HG03095 (cell line): ENCODE measurements around the gene CLDN1.
"Not testable (repeated sequence)": the region's sequence is repeated elsewhere in the genome, so short reads cannot be mapped to it uniquely, and the experiment has no call there.

Source experiments
- ATAC-seq: cut with Tn5 transposase; IDR thresholded peaks from one replicate; pipeline ENCODE4 v1.9.1; 2021; ENCODE audit warnings: moderate library complexity; ENCODE audit not compliant: unreplicated experiment

Gene CLDN1

DNA sequence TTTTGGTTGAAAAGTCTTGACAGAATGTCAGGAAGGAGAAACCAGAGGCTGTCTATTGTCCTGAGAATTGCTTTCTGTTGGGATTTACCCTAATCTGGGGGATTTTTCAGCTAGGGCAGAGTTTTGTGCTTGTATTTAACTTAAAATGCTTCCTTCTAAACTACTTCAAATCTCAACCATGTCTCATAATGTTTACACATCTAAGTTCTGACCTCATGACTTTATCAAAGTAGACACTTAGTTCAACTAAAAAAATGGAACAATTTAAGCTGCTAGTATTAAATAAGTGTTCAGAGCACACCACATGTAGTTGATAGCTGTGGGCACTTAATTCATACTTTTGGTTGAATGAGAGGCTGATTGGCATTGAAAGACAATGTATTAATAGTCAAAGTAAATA is 28.2 kb downstream of the CLDN1 start:
- no peak for ATAC-seq

DNA sequence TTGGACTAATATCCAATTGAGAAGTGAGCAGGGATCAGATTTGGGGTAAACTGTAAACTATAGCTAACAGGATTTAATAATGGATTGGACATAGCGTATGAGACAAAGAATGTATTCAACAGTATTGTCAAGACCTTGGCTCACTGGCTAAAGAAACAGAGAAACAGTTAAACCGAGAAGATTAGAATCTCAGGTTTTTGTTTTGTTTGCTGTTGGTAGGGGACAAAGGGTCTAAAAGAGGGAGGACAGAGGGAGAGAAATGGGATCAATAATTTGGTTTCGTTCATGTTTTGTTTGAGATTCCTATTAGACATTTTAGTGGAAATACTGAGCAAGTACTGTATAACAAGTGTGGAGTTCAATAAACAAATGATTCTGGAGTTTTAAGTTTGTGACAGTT is 28.6 kb downstream of the CLDN1 start:
- ATAC-seq, result no peak

- no peak for ATAC-seq
Observed at GRCh38 chr3:190291994-190292584, 30.2 kb downstream of the CLDN1 start.

DNA sequence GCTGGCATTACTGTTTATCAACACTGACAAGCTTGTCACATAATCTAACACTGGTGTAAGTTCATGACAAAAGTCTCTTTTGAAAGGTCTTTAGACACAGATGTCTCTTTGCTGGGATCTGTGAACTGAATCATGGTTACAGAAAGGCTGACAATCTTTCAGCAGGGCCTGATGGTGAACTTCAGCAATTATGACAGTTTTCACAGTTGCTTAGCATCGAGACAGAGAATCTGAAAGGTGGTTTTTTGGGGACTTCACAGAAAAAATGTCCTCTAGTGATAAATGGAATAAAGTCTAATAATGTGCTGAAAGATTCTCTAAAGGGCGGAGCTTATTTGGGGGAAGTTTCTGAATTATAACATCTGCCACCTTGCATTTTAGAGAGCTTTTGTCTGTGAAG is 32.3 kb downstream of the CLDN1 start:
- no peak for ATAC-seq

DNA sequence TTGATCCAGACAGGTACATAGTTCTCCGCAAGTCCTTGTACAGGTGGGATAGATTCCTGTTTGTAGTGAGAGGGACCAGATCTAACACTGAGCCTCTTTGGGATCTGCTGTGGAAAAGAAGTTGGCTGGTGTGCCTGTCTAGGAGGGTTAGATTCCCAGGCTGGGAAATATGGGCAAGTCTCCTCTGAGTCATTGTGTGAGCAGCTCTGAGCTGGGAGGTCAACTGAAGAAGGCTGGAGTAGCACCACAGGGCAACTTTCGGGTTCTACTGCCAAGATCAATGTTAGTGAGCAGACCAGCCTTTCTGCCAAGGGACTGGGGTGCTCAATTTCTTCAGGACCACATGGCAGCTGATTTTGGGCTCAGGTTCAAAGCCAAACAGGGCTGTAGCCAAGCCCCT is 33.4 kb downstream of the CLDN1 start:
- ATAC-seq, result no peak

DNA sequence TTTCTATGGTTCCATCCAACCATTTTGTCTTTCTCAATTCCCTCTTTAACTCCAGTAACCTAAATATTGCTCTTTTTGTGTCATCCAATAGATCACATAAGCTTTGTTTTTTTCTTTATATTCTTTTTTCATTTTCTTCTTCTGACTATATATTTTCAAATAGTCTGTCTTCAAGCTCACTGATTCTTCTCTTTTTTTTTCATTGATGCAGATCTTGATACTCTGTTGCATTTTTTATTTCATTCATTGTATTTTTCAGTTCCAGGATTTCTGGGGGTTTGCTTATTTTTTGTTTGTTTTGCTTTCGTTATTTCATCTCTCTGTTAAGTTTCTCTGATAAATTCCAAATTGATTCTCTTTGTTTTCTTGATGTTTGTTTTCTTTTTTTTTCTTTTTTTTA is 36.2 kb downstream of the CLDN1 start:
- no peak for ATAC-seq

DNA sequence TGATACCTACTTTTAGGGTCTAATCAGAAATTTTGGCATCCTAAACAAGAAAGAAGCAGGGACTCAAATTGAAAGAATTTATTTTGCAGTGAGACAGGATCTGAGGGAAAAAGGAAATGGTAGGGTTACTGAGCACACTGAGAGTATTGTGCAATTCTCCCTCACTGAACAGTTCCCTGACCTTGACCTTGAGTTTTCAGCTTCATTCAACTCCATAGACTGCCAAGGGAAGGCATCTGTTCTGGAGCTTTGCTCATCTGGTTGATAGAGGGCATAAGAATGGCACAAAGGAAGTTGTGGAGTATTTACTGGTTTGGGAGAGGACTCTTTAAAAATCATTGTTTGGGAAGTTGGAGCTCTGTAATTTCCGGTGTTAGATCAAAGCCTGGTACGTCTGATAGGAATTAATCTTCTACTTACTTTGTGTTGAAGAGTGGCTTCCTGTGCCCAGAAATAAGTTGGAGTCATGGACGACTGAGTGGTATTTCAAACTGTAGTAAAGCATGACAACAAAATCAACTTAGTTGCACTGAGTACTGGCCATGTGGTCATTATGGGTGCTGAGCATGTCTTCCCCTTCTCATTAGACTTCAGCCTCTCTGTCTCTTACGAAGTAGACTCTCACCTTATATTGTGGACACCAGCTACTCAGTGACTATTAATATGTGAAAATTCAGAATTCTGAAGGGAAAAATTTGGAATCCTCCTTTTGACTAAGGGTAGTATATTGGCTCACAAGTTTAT is 40.8 kb downstream of the CLDN1 start:
- no peak for ATAC-seq

DNA sequence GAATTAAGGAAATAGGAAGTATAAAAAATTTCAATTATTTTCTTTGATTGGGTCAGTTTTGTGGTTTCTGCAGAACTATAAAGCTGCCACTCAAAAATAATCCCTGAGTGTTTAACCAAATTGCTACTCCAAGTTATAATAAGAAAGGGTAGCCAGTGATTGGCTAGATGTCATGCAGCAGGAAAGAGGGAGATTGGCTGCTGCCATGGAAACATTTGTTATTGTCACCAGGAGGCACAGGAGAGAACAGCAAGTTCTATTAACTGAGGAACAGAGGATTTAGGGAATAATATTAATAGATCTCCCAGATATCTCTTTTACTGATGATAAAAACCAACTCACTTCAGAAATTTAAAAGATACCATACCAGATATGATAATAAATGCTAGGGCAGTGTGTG is 42.6 kb downstream of the CLDN1 start:
- no peak for ATAC-seq

- ATAC-seq, result no peak
Observed at GRCh38 chr3:190272747-190273146, 49.5 kb downstream of the CLDN1 start.

DNA sequence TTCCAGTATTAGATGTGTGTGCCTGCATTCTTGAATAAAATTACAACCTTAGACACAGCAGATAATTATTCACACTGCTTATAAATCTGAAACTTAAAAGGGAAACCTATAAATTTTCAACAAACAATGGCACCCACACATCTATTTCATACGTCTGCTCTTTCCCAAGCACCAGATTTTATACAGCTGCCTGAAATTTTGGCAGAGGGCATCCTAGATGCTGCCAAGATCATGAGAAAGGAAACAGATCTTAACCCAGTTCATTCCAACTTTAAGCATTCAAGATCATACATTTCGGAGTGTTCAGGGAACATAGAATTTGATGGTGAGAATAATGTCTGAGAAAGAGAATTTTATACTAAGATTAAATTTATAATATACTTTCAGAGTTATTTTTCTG is 53.1 kb downstream of the CLDN1 start:
- ATAC-seq, result no peak

- ATAC-seq, result not testable (repeated sequence)
Observed at GRCh38 chr3:190267464-190267863, 54.8 kb downstream of the CLDN1 start.

- no peak for ATAC-seq
Observed at GRCh38 chr3:190266913-190267290, 55.3 kb downstream of the CLDN1 start.

- ATAC-seq, result no peak
Observed at GRCh38 chr3:190266265-190266912, 55.9 kb downstream of the CLDN1 start.

GRCh38 chr3:190265796-190266195 is 56.5 kb downstream of the CLDN1 start:
- no peak for ATAC-seq

DNA sequence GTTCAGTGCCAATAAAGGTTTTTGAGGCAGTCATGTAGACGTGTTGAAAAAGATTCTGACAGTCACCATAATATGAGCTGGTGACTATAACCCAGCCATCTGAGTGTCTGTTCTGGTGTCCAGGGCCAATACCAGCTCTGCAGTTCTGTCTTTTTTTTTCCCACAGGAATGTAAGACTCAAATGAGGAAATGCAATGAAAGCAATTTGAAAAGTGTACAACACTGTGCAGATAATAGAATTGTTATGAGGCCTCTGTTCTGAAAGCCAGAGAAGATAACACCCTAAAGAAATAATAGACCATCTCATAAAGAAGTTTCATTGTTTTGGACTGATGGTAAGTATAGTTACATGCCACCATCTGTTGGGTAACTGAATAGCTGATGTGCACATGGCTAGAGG is 57.1 kb downstream of the CLDN1 start:
- no peak for ATAC-seq

DNA sequence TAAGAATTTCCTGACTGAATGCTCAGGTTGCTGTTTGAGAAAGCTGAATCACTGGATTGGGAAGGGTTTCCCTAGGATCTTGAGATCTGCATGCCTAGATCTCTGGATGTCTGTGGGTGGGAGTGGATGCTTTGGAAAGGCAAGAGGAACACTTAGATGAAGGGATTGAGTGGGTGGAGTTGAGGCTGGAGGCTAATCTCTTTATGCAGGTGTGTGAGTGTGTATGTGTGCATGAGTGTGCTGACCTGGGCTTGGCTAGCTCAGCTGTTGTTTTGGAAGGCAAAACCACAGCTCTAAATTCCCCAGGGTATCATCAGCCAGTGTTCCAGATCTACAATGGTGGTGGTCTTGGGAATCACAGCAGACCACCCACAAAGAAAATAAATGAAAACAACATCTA is 60.5 kb downstream of the CLDN1 start:
- ATAC-seq, result no peak

DNA sequence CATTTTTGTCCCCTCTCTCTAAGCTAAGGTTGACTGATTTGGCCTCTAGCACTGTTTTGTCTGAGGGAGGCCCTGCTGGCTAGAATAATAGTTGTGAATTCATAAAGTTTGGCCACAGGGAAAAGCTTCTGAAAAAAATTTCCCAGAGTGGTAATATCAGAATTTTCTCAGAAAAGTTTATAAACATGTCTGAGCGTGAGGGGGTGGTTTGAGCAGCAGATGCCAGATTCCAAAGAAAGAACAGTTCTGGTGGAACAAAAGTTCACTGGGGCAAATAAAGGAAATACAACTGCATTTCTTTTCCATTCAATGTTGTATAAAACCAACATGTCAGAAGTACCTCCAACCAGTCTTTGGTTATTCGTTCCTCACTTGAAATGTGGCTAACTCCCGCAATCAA is 61.2 kb downstream of the CLDN1 start:
- ATAC-seq, result no peak

DNA sequence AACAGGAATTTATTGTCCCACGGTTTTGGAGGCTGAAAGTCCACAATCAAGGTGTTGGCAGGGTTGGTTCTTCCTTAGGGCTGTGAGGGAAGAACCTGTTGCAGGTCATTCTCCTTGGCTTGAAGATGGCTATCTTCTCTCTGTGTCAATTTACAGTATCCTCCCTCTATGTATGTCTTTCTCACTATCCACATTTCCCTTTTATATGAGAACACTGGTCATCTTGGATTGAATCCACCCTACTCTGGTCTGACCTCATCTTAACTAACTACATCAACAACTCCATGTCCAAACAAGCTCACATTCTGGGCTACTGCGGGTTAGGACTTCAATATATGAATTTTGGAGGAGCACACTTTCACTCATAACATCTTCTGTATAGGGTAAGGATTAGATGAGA is 61.9 kb downstream of the CLDN1 start:
- no peak for ATAC-seq

GRCh38 chr3:190258634-190259033 is 63.6 kb downstream of the CLDN1 start:
- ATAC-seq, result no peak
